Measurements from ENCODE around the gene NME4.
A peak's percentile ranks its signal among the peaks of the same experiment; 100 is the strongest.
"Not testable (repeated sequence)": the region's sequence is repeated elsewhere in the genome, so short reads cannot be mapped to it uniquely, and the experiment has no call there.

NME4 gene

GRCh38 chr16:386641-387156, 10.3 kb upstream of the NME4 start:
- H3K4me3 ChIP-seq (ENCODE audit: low read depth, low read length): no peak overlapping the region
- no peak for TF ChIP-seq CTCF (IDR thresholded peaks at IDR 0.05; ENCODE audit: low read depth, low read length, missing control alignments)
- DNase-seq (ENCODE audit: low read depth): no peak
- in situ Hi-C loops (cut with HindIII; ENCODE audit: low sequenced_read_pairs): no loop called here

GRCh38 chr16:387761-388666, 9.0 kb upstream of the NME4 start:
- TF ChIP-seq CTCF (IDR thresholded peaks at IDR 0.05; ENCODE audit: low read depth, low read length, missing control alignments): peak; percentile 22
- H3K4me3 ChIP-seq (ENCODE audit: low read depth, low read length); in situ Hi-C loops (cut with HindIII; ENCODE audit: low sequenced_read_pairs); DNase-seq (ENCODE audit: low read depth): not testable (repeated sequence)

GRCh38 chr16:389352-389751, 7.6 kb upstream of the NME4 start:
- in situ Hi-C loops (cut with HindIII; ENCODE audit: low sequenced_read_pairs): no loop called here
- no peak for TF ChIP-seq CTCF (IDR thresholded peaks at IDR 0.05; ENCODE audit: low read depth, low read length, missing control alignments)
- no peak overlapping the region for H3K4me3 ChIP-seq (ENCODE audit: low read depth, low read length)
- DNase-seq (ENCODE audit: low read depth): no peak

- DNase-seq (ENCODE audit: low read depth): peak; percentile 43
- no peak overlapping the region for H3K4me3 ChIP-seq (ENCODE audit: low read depth, low read length)
- in situ Hi-C loops (cut with HindIII; ENCODE audit: low sequenced_read_pairs): no loop called here
- TF ChIP-seq CTCF (IDR thresholded peaks at IDR 0.05; ENCODE audit: low read depth, low read length, missing control alignments): peak; percentile 90
Measured at GRCh38 chr16:391885-392335, 5.1 kb upstream of the NME4 start.

GRCh38 chr16:392450-393030, 4.5 kb upstream of the NME4 start:
- DNase-seq (ENCODE audit: low read depth): no peak
- no peak overlapping the region for H3K4me3 ChIP-seq (ENCODE audit: low read depth, low read length)
- in situ Hi-C loops (cut with HindIII; ENCODE audit: low sequenced_read_pairs): no loop called here
- TF ChIP-seq CTCF (IDR thresholded peaks at IDR 0.05; ENCODE audit: low read depth, low read length, missing control alignments): no peak

GRCh38 chr16:396199-396598, 800 bp upstream of the NME4 start:
- no peak for TF ChIP-seq CTCF (IDR thresholded peaks at IDR 0.05; ENCODE audit: low read depth, low read length, missing control alignments)
- no peak for DNase-seq (ENCODE audit: low read depth)
- peak overlapping the region; percentile 40 for H3K4me3 ChIP-seq (ENCODE audit: low read depth, low read length)
- in situ Hi-C loops (cut with HindIII; ENCODE audit: low sequenced_read_pairs): no loop called here

Measured in astrocyte of the cerebellum (primary cell).